ENCODE data around the gene PLXDC2.

DNA sequence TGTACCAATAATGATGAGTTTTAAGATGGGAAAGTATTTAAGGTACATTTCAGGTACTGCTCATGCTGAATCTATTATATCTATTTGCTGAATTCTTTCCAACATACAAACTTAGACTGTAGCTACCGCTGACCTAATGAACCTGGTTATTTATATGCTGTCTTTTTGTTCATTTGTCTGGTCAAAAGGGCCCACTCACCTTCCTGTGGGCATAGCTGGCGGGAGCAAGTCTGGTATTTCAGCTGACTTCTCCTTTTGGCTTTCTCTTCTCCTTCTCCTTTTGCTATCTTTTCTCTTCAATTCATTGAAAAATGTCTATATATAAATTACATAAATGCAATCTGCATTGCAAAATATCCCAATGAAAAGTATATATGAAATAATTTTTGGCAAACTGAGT, 9.5 kb downstream of the PLXDC2 start:
- TF ChIP-seq POLR2A (IDR thresholded peaks at IDR 0.05; ENCODE audit: low read length) (no peak), GATA1 (IDR thresholded peaks at IDR 0.05; ENCODE audit: low read depth, low read length) (no peak)

All from erythroblast (primary cell).